ENCODE results near the gene PRPF39.

GRCh38 chr14:45057349-45057748 is 26.6 kb upstream of the PRPF39 start:
- no peak for TF ChIP-seq EZH2phosphoT487 (IDR thresholded peaks at IDR 0.05; ENCODE audit: insufficient read depth, low read depth)
- TF ChIP-seq EZH2 (IDR thresholded peaks at IDR 0.05; ENCODE audit: insufficient read depth, poor library complexity, severe bottlenecking), result no peak
